NCI-H2107 (cell line): ENCODE measurements around the gene TRMT44.
"Not testable (repeated sequence)": the region's sequence is repeated elsewhere in the genome, so short reads cannot be mapped to it uniquely, and the experiment has no call there.

Source experiments
- DNase-seq: peaks from one replicate; lab custom pipeline; 2025; lab: John Stamatoyannopoulos, UW

TRMT44 gene

DNA sequence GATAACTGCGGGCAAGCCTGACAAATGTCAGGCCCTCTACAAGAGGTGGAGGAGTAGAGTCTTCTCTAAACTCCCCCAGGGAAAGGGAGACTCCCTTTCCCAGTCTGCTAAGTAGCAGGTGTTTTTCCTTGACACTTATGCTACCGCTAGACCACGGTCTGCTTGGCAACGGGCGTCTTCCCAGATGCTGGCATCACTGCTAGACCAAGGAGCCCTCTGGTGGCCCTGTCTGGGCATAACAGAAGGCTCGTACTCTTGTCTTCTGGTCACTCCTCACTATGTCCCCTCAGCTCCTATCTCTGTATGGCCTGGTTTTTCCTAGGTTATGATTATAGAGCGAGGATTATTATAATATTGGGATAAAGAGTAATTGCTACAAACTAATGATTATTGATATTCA, 33.7 kb upstream of the TRMT44 start:
- DNase-seq, result not testable (repeated sequence)

- no peak for DNase-seq
Measured at GRCh38 chr4:8407316-8407715, 33.3 kb upstream of the TRMT44 start.

GRCh38 chr4:8407756-8408155, 32.8 kb upstream of the TRMT44 start:
- DNase-seq, result no peak

DNA sequence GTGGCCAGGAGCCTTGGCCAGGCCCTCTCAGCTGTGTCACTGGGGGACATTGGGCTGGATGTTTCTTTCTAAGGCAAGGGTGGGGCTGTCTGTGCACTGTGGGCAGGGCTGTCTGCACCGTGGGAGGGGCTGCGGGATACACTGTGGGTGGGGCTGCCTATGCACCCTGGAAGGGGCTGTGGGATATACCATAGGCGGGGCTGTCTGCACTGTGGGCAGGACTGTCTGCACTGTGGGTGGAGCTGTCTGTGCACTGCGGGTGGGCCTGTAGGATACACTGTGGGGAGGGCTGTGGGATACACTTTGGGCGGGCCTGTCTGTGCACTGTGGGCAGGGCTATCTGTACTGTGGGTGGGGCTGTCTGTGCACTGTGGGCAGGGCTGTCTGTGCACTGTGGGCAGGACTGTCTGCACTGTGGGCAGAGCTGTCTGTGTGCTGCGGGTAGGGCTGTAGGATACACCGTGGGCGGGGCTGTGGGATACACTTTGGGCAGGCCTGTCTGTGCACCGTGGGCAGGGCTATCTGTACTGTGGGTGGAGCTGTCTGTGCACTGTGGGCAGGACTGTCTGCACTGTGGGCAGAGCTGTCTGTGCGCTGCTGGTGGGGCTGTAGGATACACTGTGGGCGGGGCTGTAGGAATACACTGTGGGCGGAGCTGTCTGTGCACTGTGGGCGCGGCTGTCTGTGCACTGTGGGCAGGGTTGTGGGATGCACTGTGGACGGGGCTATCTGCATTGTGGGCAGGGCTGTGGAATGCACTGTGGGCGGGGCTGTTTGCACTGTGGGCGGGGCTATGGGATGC, 31.1 kb upstream of the TRMT44 start:
- DNase-seq, result no peak

DNA sequence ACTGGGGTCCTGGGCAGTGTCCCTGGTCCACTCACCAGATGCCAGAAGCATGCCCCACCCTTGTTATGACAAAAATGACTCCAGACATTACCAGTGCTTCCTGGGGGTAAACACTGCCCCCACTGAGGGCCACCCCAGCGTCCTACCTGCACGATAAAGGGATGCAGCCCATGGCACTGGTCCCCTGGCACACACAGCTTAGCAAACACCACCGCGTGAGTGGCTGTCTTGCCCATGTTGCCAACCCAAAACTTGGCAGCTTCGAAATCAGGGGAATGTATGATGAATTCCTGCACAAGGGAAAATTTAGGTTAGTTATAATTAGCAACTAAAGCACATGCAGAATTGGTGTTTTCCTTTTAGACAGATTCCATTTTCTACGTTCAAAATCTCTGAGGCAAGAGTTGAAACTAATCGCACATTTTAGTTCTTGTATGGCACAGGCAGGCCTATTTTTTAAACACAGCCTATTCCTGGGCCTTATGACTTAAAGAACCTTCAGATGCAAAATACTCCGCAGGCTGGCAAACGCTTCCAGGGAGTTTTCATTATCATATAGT, 30.4 kb upstream of the TRMT44 start:
- DNase-seq, result no peak

DNA sequence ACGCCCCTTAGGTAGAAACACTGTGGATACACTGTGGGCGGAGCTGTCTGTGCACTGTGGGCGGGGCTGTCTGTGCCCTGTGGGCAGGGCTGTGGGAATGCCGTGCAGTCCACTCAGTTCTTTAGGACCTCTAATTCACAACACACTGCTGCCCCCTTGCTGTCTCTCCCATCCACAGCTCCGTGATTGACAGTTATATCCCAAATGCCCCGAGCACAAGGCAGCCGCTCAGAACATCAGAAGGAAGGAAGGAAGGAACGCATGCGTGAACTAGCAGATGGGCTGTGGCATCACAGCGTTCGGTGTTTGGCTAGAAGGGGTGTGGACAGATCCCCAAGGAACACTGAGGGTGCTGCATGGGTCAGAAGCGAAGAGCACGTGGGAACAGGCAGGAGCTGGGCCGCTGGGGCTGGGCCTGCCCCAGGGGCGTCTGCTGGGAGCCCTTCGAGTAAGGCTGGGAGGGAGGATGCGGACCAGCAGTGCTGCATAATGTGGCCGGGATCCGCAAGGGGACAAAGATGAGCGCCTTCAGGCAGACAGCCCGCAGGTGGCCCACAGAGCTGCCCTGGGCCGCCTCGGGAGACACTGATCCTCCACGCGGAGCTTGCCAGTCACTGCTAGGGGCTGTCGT, 29.8 kb upstream of the TRMT44 start:
- DNase-seq, result no peak

GRCh38 chr4:8411351-8412180, 29.0 kb upstream of the TRMT44 start:
- no peak for DNase-seq

- DNase-seq, result no peak
Measured at GRCh38 chr4:8412288-8412687, 28.3 kb upstream of the TRMT44 start.

DNA sequence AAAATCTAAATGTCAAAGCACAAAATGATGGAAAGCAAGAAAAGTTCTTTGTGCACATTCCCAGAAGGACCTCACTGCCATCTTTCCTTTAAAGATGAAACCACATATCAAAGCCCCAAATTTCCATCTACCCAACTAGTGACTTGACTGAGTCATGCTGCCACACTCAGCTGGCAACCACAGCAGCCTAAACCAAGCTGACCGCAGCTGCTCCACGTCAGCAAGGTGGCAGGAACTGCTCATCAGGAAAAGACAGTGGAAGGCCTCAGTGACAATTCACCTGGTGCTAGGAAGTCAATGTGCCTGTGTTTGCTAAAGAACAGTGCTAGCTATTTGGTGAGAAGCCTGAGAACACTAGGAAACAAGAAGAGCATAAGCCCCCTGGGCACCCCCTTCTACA, 26.2 kb upstream of the TRMT44 start:
- no peak for DNase-seq

DNA sequence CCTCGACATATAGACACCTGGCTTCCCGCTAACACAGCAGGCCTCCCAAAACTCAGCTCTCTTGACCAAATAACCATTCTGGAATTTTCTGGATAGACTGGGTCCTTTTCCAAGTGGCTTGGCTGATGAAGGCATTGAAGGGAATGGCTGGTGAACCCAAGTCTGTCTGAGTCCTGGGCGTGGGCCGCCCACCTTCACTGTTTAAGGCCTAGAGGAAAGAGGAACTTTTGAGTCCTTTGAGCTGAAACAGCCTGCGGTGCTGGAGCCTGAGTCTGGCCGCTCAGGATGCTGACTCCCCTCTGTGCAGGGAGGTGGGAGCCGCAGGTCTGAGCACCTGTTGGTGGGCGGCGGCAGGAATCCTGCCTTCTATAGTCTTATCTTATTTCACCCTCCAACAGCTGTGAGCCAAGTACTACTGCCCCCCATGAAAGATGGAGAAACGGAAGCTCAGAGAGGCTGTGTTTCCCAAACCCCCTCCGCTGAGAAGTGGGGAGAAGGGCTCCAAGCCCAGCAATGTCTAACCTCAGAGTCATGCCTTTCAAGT, 23.4 kb upstream of the TRMT44 start:
- no peak for DNase-seq

DNA sequence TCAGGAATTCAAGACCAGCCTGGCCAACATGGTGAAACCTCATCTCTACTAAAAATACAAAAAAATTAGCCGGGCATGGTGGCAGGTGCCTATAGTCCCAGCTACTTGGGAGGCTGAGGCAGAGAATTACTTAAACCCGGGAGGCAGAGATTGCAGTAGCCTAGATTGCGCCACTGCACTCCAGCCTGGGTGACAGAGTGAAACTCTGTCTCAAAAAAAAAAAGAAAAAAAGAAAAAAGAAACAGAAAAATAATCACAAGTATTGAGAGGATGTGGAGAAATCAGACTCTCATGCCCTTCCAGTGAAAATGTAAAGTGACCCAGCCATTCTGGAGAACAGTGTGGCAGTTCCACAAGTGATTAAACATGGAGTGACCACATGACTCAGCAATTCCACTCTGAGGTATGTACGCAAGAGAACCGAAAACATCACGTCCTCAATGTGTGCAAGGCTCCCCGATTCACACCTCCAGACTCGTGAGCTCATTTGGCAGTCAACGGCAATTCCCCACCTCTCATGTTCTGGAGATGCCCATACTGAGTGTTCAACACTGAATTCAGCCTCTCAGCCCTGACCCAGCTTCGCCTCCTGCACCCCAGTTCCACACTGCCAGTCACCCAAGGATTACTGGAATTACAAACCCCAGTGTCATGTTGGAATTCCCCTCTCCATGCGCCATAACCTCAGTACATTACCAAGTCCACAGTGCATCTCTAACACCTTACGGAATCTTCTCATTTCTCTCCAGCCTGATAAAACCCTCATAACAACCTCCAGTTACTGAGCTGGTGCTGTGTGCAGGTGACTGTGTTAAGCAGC, 21.1 kb upstream of the TRMT44 start:
- DNase-seq, result no peak

- DNase-seq, result not testable (repeated sequence)
Measured at GRCh38 chr4:8420151-8420550, 20.4 kb upstream of the TRMT44 start.

GRCh38 chr4:8422327-8422726, 18.2 kb upstream of the TRMT44 start:
- no peak for DNase-seq

GRCh38 chr4:8422786-8423185, 17.8 kb upstream of the TRMT44 start:
- DNase-seq, result no peak

DNA sequence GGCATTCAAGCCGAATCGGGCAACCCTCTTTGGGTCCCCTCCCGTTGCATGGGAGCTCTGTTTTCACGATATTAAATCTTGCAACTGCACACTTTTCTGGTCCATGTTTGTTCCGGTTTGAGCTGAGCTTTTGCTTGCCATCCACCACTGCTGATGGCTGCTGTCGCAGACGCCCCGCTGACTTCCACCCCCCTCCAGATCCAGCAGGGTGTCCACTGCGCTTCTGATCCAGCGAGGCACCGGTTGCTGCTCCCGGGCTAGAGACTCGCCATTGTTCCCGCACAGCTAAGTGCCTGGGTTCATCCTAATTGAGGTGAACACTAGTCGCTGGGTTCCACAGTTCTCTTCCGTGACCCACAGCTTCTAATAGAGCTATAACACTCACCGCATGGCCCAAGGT, 13.3 kb upstream of the TRMT44 start:
- DNase-seq, result no peak

GRCh38 chr4:8427761-8428287, 12.8 kb upstream of the TRMT44 start:
- no peak for DNase-seq

DNA sequence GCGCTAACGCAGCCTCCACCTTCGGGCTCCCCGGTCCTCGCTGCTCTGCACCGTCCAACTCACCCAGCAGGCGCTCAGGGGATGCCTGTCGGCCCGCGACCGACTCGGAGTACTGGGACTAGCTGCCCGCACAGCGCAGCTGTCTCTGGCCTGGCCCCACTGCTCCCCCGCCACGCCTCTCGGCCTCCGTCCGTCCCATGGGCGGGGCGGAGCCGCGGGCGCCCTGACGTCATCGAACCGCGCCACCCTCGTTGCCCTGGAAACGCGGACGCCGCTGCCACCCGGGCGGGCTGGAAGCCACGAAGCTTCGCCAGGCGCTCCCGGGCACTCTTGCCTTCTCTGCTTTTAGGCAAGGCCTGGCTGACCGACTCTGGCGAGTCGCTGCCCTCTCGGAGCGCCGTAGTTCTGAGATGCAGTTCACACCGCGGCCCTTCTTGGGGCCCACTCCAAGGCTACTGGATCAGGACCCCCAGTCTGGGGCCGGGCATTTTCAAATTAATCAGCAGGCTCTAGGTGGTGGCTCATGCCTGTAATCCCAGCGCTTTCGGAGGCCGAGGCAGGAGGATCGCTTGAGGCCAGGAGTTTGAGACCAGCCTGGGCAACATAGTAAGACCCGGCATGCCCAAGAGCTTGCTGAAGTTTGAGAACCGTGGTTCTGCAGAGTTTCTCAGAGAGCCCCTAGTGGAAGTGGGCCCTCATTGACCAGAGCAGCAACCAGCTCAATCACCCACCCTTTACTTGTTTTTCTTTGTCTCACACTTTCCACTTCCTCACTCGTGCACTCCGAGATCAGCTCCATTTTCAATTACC, 12.1 kb upstream of the TRMT44 start:
- DNase-seq, result peak; percentile 59

DNA sequence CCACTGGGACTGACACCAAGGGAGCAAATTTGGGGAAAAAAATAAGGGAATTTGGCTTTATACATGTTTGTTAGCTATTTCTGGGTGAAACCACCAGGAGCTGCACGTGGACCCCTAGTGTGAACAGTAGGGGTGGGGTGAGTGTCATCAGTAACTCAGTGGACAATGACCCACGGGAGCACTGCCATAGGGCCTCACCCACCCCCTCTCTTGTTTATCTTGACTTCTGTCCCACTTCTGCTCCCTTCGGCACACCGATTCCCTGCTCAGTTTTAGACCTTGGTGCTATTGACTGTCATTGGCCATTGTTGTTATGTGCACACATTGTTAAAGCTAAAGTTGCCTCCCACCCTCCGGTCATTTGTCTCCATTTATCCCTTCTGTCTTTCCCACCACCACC, 9.0 kb upstream of the TRMT44 start:
- no peak for DNase-seq

- no peak for DNase-seq
Measured at GRCh38 chr4:8433136-8433535, 7.4 kb upstream of the TRMT44 start.
